Tibial nerve (tissue), 4 donors: ENCODE data around the gene PORCN. TPM values are rescaled to one million over a fixed set of nuclear protein-coding genes. Genes with fewer than 3 reads are reported as not detected.

Experiments
- DNase-seq, 2 donors: peaks; one replicate each; pipeline ENCODE4 v3.0.0-alpha.2; 2019; ENCODE audit warnings: low spot score in 2 of 2
- H3K27ac ChIP-seq, 4 donors: fragments of 200-600 bp; sonication (generic) in 3 of 4; one replicate each; pipeline ENCODE4 v1.5.1; 2017 to 2019; ENCODE audit warnings: mild to moderate bottlenecking in 1 of 4
- H3K27me3 ChIP-seq, 2 donors: fragments of 200-600 bp; sonication (generic) in 1 of 2; one replicate each; pipeline versions ENCODE4 v1.5.1 to v1.6.0; 2017 to 2019
- H3K36me3 ChIP-seq, 3 donors: fragments of 200-600 bp; sonication (generic); one replicate each; pipeline ENCODE4 v1.5.1; 2018 to 2019
- H3K4me1 ChIP-seq, 4 donors: fragments of 200-600 bp; sonication (generic) in 3 of 4; one replicate each; pipeline ENCODE4 v1.5.1; 2017 to 2019
- H3K4me3 ChIP-seq, 4 donors: fragments of 200-600 bp; sonication (generic) in 3 of 4; one replicate each; pipeline ENCODE4 v1.5.1; 2017 to 2019; ENCODE audit warnings: mild to moderate bottlenecking in 1 of 4, moderate library complexity in 1 of 4
- H3K9me3 ChIP-seq, 4 donors: fragments of 200-600 bp; sonication (generic) in 3 of 4; one replicate each; pipeline ENCODE4 v1.5.1; 2017 to 2019
- EP300 ChIP-seq, 2 donors: sonication (generic); formaldehyde crosslinking; IDR thresholded peaks; one replicate each; pipeline ENCODE4 v1.6.1; 2017; ENCODE audit warnings: antibody characterized with exemption in 2 of 2, mild to moderate bottlenecking in 1 of 2
- POLR2A ChIP-seq, 2 donors: fragments of 450-650 bp; IDR thresholded peaks; one replicate each; pipeline ENCODE4 v1.6.1; 2017; ENCODE audit warnings: antibody characterized with exemption in 2 of 2, mild to moderate bottlenecking in 2 of 2, moderate library complexity in 2 of 2
- WGBS, 2 donors: methylation state at CpG; one replicate each; pipeline ENCODE4 v1.1.5; 2018; 5-methylcytosine and 5-hydroxymethylcytosine counted together
- total RNA-seq, 4 donors: library from RNA; depleted of rRNA; stranded (reverse); fragments of >200 nt; gene quantifications; one replicate each; pipeline ENCODE4 v1.1.0, GENCODE V29; 2016
- TF ChIP-seq, protein P1 (sequence below), 5 experiments: fragments of 200-600 bp in 3 of 5; fragments of 450-650 bp in 2 of 5; sonication (generic) in 3 of 5; IDR thresholded peaks; one replicate each; pipeline ENCODE4 v1.5.1; 2016 to 2019; ENCODE audit warnings: antibody characterized with exemption in 5 of 5, mild to moderate bottlenecking in 3 of 5, moderate library complexity in 2 of 5

PORCN gene
- total RNA-seq, 4 donors from 2014 or later, result 8.8 to 19.8 (median 16.1) TPM

GRCh38 chrX:48511560-48511959 is 2.8 kb downstream of the PORCN start:
- H3K4me1 ChIP-seq, result peaks cover 0 to 12% (median 0%) of the 10 kb centered on the region in 4 donors
- H3K36me3 ChIP-seq, result peaks cover 0 to 30% (median 0%) of the 10 kb centered on the region in 3 donors
- TF ChIP-seq EP300 (IDR thresholded peaks at IDR 0.05) (no peak), POLR2A (IDR thresholded peaks at IDR 0.05) (no peak)
- TF ChIP-seq, protein P1, sequence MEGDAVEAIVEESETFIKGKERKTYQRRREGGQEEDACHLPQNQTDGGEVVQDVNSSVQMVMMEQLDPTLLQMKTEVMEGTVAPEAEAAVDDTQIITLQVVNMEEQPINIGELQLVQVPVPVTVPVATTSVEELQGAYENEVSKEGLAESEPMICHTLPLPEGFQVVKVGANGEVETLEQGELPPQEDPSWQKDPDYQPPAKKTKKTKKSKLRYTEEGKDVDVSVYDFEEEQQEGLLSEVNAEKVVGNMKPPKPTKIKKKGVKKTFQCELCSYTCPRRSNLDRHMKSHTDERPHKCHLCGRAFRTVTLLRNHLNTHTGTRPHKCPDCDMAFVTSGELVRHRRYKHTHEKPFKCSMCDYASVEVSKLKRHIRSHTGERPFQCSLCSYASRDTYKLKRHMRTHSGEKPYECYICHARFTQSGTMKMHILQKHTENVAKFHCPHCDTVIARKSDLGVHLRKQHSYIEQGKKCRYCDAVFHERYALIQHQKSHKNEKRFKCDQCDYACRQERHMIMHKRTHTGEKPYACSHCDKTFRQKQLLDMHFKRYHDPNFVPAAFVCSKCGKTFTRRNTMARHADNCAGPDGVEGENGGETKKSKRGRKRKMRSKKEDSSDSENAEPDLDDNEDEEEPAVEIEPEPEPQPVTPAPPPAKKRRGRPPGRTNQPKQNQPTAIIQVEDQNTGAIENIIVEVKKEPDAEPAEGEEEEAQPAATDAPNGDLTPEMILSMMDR (IDR thresholded peaks at IDR 0.05), result peak in 1 of 5 experiments; percentile 5
- no peak overlapping the region for H3K27ac ChIP-seq
- no peak for DNase-seq
- no peak overlapping the region for H3K4me3 ChIP-seq
- WGBS, 2 donors, result 69 to 72% methylated on average over 4 of the region's 4 CpGs
- H3K9me3 ChIP-seq, result no peaks in the 10 kb centered on the region
- H3K27me3 ChIP-seq, result no peaks in the 10 kb centered on the region

- no peak overlapping the region for H3K27ac ChIP-seq
- no peaks in the 10 kb centered on the region for H3K27me3 ChIP-seq
- 88% methylated on average over 19 of the region's 20 CpGs; no CpG with 5 or more reads in 1 of the 2 donors for WGBS, 2 donors
- peaks cover 0 to 34% (median 0%) of the 10 kb centered on the region in 3 donors for H3K36me3 ChIP-seq
- H3K4me1 ChIP-seq, result peaks cover 0 to 12% (median 0%) of the 10 kb centered on the region in 4 donors
- no peaks in the 10 kb centered on the region for H3K9me3 ChIP-seq
- TF ChIP-seq, protein P1 (IDR thresholded peaks at IDR 0.05), result no peak
- no peak for TF ChIP-seq POLR2A (IDR thresholded peaks at IDR 0.05)
- no peak for TF ChIP-seq EP300 (IDR thresholded peaks at IDR 0.05)
- DNase-seq, result no peak
- H3K4me3 ChIP-seq, result no peak overlapping the region
Observed at GRCh38 chrX:48512371-48512935, 3.7 kb downstream of the PORCN start.

DNA sequence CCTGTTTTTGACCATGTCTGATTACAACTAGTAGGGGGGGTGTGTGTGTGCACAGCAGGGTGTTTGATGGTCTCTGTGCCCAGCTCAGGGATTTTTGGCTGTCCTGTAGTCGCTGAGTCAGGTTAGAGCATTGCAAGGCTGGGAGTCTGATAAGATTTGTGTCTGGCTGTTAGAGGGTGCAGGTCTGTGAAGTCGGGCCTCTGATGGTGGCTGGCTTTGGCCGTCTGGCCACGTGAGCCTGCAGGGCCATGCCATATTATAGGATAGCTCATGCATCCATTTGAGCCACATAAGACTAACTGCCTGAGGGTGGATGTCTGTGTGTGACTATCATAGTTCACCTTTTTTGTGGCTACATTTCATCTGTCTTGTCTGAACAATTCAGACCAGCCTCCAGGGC is 4.9 kb downstream of the PORCN start:
- no peaks in the 10 kb centered on the region for H3K27me3 ChIP-seq
- 77% methylated on average over 4 of the region's 4 CpGs; no CpG with 5 or more reads in 1 of the 2 donors for WGBS, 2 donors
- peaks cover 0 to 8% (median 0%) of the 10 kb centered on the region in 4 donors for H3K4me1 ChIP-seq
- H3K4me3 ChIP-seq, result no peak overlapping the region
- no peak overlapping the region for H3K27ac ChIP-seq
- no peak for DNase-seq
- no peaks in the 10 kb centered on the region for H3K9me3 ChIP-seq
- TF ChIP-seq POLR2A (IDR thresholded peaks at IDR 0.05) (no peak), EP300 (IDR thresholded peaks at IDR 0.05) (no peak)
- TF ChIP-seq, protein P1 (IDR thresholded peaks at IDR 0.05), result no peak
- H3K36me3 ChIP-seq, result peaks cover 0 to 34% (median 0%) of the 10 kb centered on the region in 3 donors

DNA sequence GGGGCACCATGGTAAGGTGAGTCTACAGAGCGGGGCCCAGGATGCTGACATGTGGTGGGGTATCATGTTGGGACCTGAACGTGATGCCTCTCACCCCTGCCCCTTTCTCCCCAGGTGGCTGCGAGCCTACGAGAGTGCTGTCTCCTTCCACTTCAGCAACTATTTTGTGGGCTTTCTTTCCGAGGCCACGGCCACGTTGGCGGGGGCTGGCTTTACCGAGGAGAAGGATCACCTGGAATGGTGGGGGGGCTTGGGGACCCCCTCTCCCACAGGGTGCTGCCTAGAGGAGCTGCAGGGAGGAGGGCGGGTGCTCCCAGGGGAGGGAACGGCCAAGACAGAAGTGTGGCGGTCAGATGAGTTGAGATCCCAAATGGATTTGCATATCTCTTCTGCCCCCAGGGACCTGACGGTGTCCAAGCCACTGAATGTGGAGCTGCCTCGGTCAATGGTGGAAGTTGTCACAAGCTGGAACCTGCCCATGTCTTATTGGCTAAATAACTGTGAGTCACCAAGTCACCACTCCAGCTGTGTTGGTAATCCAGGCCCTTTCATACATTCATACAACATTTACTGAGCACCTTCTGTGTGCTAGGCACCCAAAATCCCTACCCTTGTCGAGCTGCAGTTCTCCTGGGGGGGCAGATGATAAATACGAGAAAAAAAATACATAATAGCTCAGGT is 5.5 kb downstream of the PORCN start:
- H3K36me3 ChIP-seq, result peaks cover 0 to 34% (median 0%) of the 10 kb centered on the region in 3 donors
- TF ChIP-seq EP300 (IDR thresholded peaks at IDR 0.05) (no peak), POLR2A (IDR thresholded peaks at IDR 0.05) (no peak)
- TF ChIP-seq, protein P1 (IDR thresholded peaks at IDR 0.05), result no peak
- H3K27ac ChIP-seq, result no peak overlapping the region
- H3K4me1 ChIP-seq, result peaks cover 0 to 8% (median 0%) of the 10 kb centered on the region in 4 donors
- DNase-seq, result no peak
- H3K4me3 ChIP-seq, result no peak overlapping the region
- WGBS, 2 donors, result 89 to 93% methylated on average over 8 to 15 of the region's 16 CpGs
- no peaks in the 10 kb centered on the region for H3K9me3 ChIP-seq
- H3K27me3 ChIP-seq, result no peaks in the 10 kb centered on the region

GRCh38 chrX:48514868-48515460 is 6.2 kb downstream of the PORCN start:
- Histone ChIP-seq H3K4me3 (no peak overlapping the region), H3K27ac (no peak overlapping the region), H3K27me3 (no peaks in the 10 kb centered on the region), H3K4me1 (peaks cover 0 to 2% (median 0%) of the 10 kb centered on the region in 4 donors), H3K9me3 (no peaks in the 10 kb centered on the region), H3K36me3 (peaks cover 0 to 34% (median 0%) of the 10 kb centered on the region in 3 donors)
- DNase-seq, result no peak
- TF ChIP-seq EP300 (IDR thresholded peaks at IDR 0.05) (no peak), POLR2A (IDR thresholded peaks at IDR 0.05) (no peak)
- TF ChIP-seq, protein P1 (IDR thresholded peaks at IDR 0.05), result no peak
- WGBS, 2 donors, result 81 to 97% methylated on average over 9 of the region's 9 CpGs
